IMR-90 (cell line): Measurements from ENCODE around the gene SEC11A. TPM values are rescaled to one million over a fixed set of nuclear protein-coding genes. Genes with fewer than 3 reads are reported as not detected.

ENCODE experiments used
- ATAC-seq: fragments of 200-7000 bp; cut with Tn5 transposase; 2 replicates; pipeline ENCODE4 v1.9.1; 2020; ENCODE audit warnings: low read depth, mild to moderate bottlenecking, moderate library complexity
- BruUV-seq: library from RNA; stranded (reverse); fragments of 400-500 nt; replicated peaks from 2 replicates; lab custom pipeline; 2021; lab: Mats Ljungman, UMichigan
- CTCF ChIA-PET: fragments of 300-600 bp; formaldehyde crosslinking; extraction: SDS; loops from one replicate; lab custom pipeline; 2021; ENCODE audit warnings: antibody characterized with exemption; lab: Yijun Ruan, JAX
- POLR2A ChIA-PET: fragments of 300-600 bp; sonication (Branson Sonifier 250); formaldehyde crosslinking; loops from one replicate; lab custom pipeline; 2022; ENCODE audit warnings: antibody characterized with exemption; ENCODE audit not compliant: unreplicated experiment; lab: Charles Lee
- DNase-seq: peaks from one replicate; pipeline ENCODE4 v3.0.0; 2013
- H2AFZ ChIP-seq: replicated peaks from 2 replicates; pipeline ENCODE3; 2013; ENCODE audit warnings: low read length, mild to moderate bottlenecking; ENCODE audit not compliant: poor library complexity
- H2AK5ac ChIP-seq: 2 replicates; pipeline ENCODE4 v1.6.1; 2013; ENCODE audit warnings: low read depth, low read length, inconsistent platforms
- H2AK9ac ChIP-seq: replicated peaks from 2 replicates; pipeline ENCODE3; 2013; ENCODE audit warnings: mild to moderate bottlenecking, low read depth, low read length, moderate library complexity; ENCODE audit not compliant: poor library complexity
- H2BK120ac ChIP-seq: 2 replicates; pipeline ENCODE4 v1.6.1; 2013; ENCODE audit warnings: low read depth, low read length, inconsistent platforms
- H2BK15ac ChIP-seq: 3 replicates; pipeline ENCODE4 v1.6.1; 2013; ENCODE audit warnings: low read depth, low read length, inconsistent platforms
- H2BK20ac ChIP-seq: 2 replicates; pipeline ENCODE4 v1.6.1; 2013; ENCODE audit warnings: low read depth, mild to moderate bottlenecking, inconsistent platforms, low read length, moderate library complexity
- H2BK5ac ChIP-seq: 2 replicates; pipeline ENCODE4 v1.6.1; 2013; ENCODE audit warnings: mild to moderate bottlenecking, low read depth, low read length, inconsistent platforms; ENCODE audit not compliant: poor library complexity, severe bottlenecking
- H3K14ac ChIP-seq: replicated peaks from 2 replicates; pipeline ENCODE4 v1.6.1; 2013; ENCODE audit warnings: low read depth, low read length, inconsistent platforms
- H3K18ac ChIP-seq: 2 replicates; pipeline ENCODE4 v1.6.1; 2013; ENCODE audit warnings: low read depth, low read length, control low read depth
- H3K23ac ChIP-seq: 2 replicates; pipeline ENCODE4 v1.6.1; 2013; ENCODE audit warnings: low read depth, low read length, inconsistent platforms
- H3K27ac ChIP-seq: 2 replicates; pipeline ENCODE4 v1.5.1; 2013; ENCODE audit warnings: mild to moderate bottlenecking, control low read depth, low read length; ENCODE audit not compliant: insufficient read depth
- H3K27me3 ChIP-seq: 2 replicates; pipeline ENCODE4 v1.6.1; 2013; ENCODE audit warnings: low read length; ENCODE audit not compliant: control insufficient read depth, insufficient read depth
- H3K36me3 ChIP-seq: 2 replicates; pipeline ENCODE4 v1.6.1; 2013; ENCODE audit warnings: low read length, mixed read lengths; ENCODE audit not compliant: control insufficient read depth, insufficient read depth
- H3K4ac ChIP-seq: 2 replicates; pipeline ENCODE4 v1.6.1; 2013; ENCODE audit warnings: low read depth, low read length, inconsistent platforms
- H3K4me1 ChIP-seq: 2 replicates; pipeline ENCODE4 v1.6.1; 2013; ENCODE audit warnings: low read length, mixed read lengths; ENCODE audit not compliant: control insufficient read depth, insufficient read depth
- H3K4me2 ChIP-seq: 2 replicates; pipeline ENCODE4 v1.6.1; 2013; ENCODE audit warnings: low read depth, mild to moderate bottlenecking, control low read depth, low read length, moderate library complexity
- H3K4me3 ChIP-seq: 2 replicates; pipeline ENCODE4 v1.5.1; 2013; ENCODE audit warnings: low read depth, mild to moderate bottlenecking, control low read depth, low read length, moderate library complexity; ENCODE audit not compliant: insufficient read depth
- H3K56ac ChIP-seq: 2 replicates; pipeline ENCODE4 v1.6.1; 2013; ENCODE audit warnings: low read length, inconsistent platforms; ENCODE audit not compliant: insufficient read depth; ENCODE audit errors: extremely low read depth
- H3K79me1 ChIP-seq, 2 experiments: 2 replicates each; pipeline ENCODE4 v1.6.1; 2013; ENCODE audit warnings: low read length in 2 of 2, inconsistent platforms in 1 of 2, low read depth in 1 of 2
- H3K9ac ChIP-seq: 2 replicates; pipeline ENCODE4 v1.6.1; 2013; ENCODE audit warnings: low read depth, low read length, control low read depth
- H3K9me1 ChIP-seq: 2 replicates; pipeline ENCODE4 v1.6.1; 2013; ENCODE audit warnings: low read length, inconsistent platforms; ENCODE audit not compliant: insufficient read depth
- H3K9me3 ChIP-seq: 2 replicates; pipeline ENCODE4 v1.6.1; 2013; ENCODE audit warnings: low read length; ENCODE audit not compliant: control insufficient read depth, insufficient read depth
- H4K20me1 ChIP-seq: 2 replicates; pipeline ENCODE4 v1.6.1; 2013; ENCODE audit warnings: low read length, inconsistent platforms; ENCODE audit not compliant: insufficient read depth
- H4K5ac ChIP-seq: 2 replicates; pipeline ENCODE4 v1.6.1; 2013; ENCODE audit warnings: mild to moderate bottlenecking, low read depth, low read length, control low read depth
- H4K8ac ChIP-seq, 2 experiments: 2 replicates each; pipeline ENCODE4 v1.6.1; 2013; ENCODE audit warnings: low read depth in 2 of 2, low read length in 2 of 2, control low read depth in 1 of 2, inconsistent platforms in 1 of 2
- H4K91ac ChIP-seq: 2 replicates; pipeline ENCODE4 v1.6.1; 2013; ENCODE audit warnings: low read depth, low read length, inconsistent platforms; ENCODE audit not compliant: insufficient read depth
- CEBPB ChIP-seq: IDR thresholded peaks from 2 replicates; pipeline ENCODE4 v1.6.1; 2012; ENCODE audit warnings: low read depth, low read length, improper control_type of control experiment
- FOS ChIP-seq: fragments of 150-350 bp; IDR thresholded peaks from 2 replicates; pipeline ENCODE4 v1.6.1; 2016; ENCODE audit warnings: low read depth, low read length
- WGBS, 2 experiments: methylation state at CpG; one replicate each; pipeline versions ENCODE4 v1.1.5 to v1.1.7; 2013; ENCODE audit warnings: missing lambda C conversion rate in 2 of 2; ENCODE audit not compliant: insufficient read length in 1 of 2; ENCODE audit errors: extremely low coverage in 2 of 2; 5-methylcytosine and 5-hydroxymethylcytosine counted together
- dilution Hi-C: fragments of 300-500 bp; cut with HindIII; formaldehyde crosslinking; loops from one replicate; pipeline ENCODE4 v1.14.3; 2018; ENCODE audit warnings: low sequenced_read_pairs; ENCODE audit not compliant: unreplicated experiment
- in situ Hi-C: fragments of 300-500 bp; cut with MboI; formaldehyde crosslinking; loops from 3 replicates; pipeline ENCODE4 v1.14.3; 2019; ENCODE audit warnings: low sequenced_read_pairs, inconsistent platforms, mixed read lengths
- intact Hi-C: fragments of 100-400 bp; cut with micrococcal nuclease; formaldehyde crosslinking; loops from 2 replicates; pipeline ENCODE4 v1.10.0; 2022
- polyA plus RNA-seq, 3 experiments: library from polyadenylated mRNA; depleted of rRNA; stranded (reverse); fragments of >200 nt; gene quantifications; 2 replicates each; pipeline ENCODE4 v1.2.3, GENCODE V29; 2012; ENCODE audit warnings: low replicate concordance in 1 of 3
- total RNA-seq: library from RNA; depleted of rRNA; stranded (reverse); fragments of >200 nt; gene quantifications from 2 replicates; pipeline ENCODE4 v1.2.3, GENCODE V29; 2012

SEC11A gene
- total and polyA plus RNA-seq, 2 of the 4 experiments (the other 2 are of a cell fraction): 62.4 to 108 TPM

DNA sequence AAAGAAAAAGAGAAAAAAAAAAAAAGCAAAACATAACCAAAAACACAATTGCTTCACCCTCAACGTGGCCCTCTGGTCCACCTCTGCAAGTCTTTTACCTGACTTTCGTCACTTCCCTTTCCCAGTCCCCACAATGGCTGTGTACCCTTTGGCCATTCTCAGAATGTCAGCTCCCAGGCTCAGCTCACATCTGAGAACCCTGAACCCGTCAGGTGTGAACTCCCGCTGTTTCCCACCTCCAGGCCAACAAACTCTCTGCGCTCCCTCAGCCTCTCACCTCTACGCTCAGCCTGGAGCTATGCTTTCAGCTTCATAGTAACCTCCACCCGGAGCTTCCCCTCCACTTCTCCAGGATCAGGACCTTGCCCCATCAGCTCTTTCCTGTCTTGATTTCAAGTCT, 91.6 kb downstream of the SEC11A start:
- H3K9me1 ChIP-seq: no peaks in the 10 kb centered on the region
- H3K4me1 ChIP-seq: no peaks in the 10 kb centered on the region
- peaks cover 28% of the 10 kb centered on the region for H3K9me3 ChIP-seq
- no peak overlapping the region for H3K14ac ChIP-seq
- no peak overlapping the region for H3K4me2 ChIP-seq
- no peak overlapping the region for H4K8ac ChIP-seq
- no peak overlapping the region for H3K23ac ChIP-seq
- no peak overlapping the region for H3K18ac ChIP-seq
- in situ Hi-C loops: no loop called here
- ATAC-seq (no peak), DNase-seq (no peak)
- H2BK20ac ChIP-seq: no peak overlapping the region
- no peak overlapping the region for H2AFZ ChIP-seq
- no peak overlapping the region for H2BK120ac ChIP-seq
- H3K4me3 ChIP-seq: no peak overlapping the region
- dilution Hi-C loops: no loop called here
- no peak overlapping the region for H3K9ac ChIP-seq
- H3K79me1 ChIP-seq: peaks cover 6 to 19% of the 10 kb centered on the region in 2 experiments
- H4K20me1 ChIP-seq: no peaks in the 10 kb centered on the region
- POLR2A ChIA-PET: no interaction called here
- H2BK15ac ChIP-seq: no peak overlapping the region
- no peak overlapping the region for H2BK5ac ChIP-seq
- no peak overlapping the region for H3K4ac ChIP-seq
- H4K5ac ChIP-seq: no peak overlapping the region
- intact Hi-C loops: no loop called here
- no peaks in the 10 kb centered on the region for H3K27me3 ChIP-seq
- H2AK5ac ChIP-seq: no peak overlapping the region
- H3K36me3 ChIP-seq: peaks cover 34% of the 10 kb centered on the region
- TF ChIP-seq CEBPB (no peak), FOS (no peak)
- H4K91ac ChIP-seq: no peak overlapping the region
- no peak overlapping the region for H3K56ac ChIP-seq
- H2AK9ac ChIP-seq: no peak overlapping the region
- CTCF ChIA-PET: interaction anchor here (0.6 kb wide), 1 partner anchor 11 kb away, joined by 3 read pairs; no protein-coding TSS in a partner anchor
- no TSS peak for BruUV-seq
- no peak overlapping the region for H3K27ac ChIP-seq
- WGBS, 2 experiments: 87% methylated on average over 2 of the region's 7 CpGs; no CpG with 5 or more reads in 1 of the 2 experiments
